GM21367 (cell line): ENCODE data around the gene ZDHHC16.
A peak's percentile ranks its signal among the peaks of the same experiment; 100 is the strongest.
"Not testable (repeated sequence)": the region's sequence is repeated elsewhere in the genome, so short reads cannot be mapped to it uniquely, and the experiment has no call there.

Experiments used
- ATAC-seq: cut with Tn5 transposase; IDR thresholded peaks from one replicate; pipeline ENCODE4 v1.9.1; 2021; ENCODE audit not compliant: unreplicated experiment

The ZDHHC16 gene

DNA sequence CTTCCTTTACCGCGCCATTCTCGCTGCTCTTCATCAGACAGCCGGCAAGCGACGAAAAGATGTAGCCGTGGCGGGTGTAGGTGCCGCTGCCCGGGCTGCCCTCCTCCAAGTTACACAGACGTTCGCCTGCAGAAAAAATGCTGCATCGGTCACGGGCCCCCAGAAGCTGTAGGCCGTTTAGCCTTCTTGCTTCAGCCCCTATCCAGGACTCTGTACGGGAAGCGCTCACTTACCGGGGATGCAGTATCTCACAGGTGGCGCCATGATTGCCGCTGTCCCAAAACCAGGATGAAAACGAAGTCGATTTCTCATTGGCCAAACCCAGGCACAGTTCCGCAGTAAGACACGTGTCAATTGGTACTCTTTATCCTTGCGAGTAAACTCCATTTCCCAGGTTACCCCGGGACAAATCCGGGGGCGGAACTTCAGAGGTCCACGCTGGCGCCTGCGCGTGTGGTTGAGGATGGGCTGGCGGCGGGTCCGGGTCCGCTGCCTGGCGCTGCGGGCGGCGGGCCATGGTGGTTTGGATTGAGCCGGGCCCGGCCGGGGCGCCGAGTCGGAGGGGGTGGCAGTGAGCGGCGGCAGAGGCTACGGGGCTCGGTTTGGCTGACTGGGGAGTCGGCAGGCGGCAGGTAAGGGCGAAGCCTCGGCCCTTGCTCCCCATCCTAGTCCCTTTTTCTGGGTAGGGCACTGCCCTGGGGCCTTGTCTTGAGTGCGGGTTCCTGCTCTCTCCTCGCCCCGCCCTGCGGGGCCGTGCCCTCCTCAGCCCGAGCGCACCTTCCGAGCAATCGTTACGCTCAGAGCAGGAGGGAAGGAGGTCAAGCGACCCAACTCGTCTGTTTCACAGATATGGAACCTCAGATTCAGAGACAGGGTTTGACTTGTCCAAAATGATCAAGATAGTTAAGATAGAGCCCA is at the start of gene ZDHHC16, which contains the start of gene EXOSC1:
ZDHHC16 (plus strand) TSS at position 454 of the 918 bp plus-strand sequence. CDS start 5,501 bp downstream, outside the sequence.
EXOSC1 (minus strand) TSS at position 285 of the 918 bp plus-strand sequence; CDS start at position 264, 21 bp downstream.
- ATAC-seq: peak; percentile 84

DNA sequence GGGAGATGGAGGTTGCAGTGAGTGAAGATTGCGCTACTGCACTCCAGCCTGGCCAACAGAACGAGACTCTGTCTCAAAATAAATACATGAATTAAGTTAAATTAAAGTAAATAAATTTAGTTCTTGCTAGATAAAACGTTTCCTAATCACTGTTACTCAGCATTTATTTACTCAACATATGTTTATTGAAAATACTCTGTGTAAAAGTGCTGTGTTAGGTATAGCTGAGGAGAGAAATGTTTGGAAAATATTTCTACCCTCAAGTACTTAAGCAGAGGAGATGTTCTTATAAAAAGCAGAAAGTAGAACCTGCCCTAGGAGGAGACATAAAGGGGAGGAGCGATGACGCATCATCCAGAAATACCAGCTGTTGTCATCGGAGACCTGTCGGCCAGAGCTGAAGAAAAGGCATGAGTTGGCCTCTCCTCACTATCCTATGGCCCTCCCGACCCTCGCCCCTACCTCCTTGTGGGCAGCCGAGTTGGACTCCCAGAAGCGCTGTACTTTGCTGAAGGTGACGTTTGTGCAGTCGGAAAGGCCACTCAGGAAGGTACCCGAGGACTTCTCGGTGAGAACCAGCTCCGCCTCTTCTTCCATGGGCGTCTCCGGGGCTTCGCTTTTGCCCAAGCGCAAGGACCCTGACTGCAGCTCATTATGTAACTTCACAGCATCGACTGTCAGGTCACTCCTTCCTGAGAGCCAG is 46.0 kb upstream of the ZDHHC16 start:
- no peak for ATAC-seq

DNA sequence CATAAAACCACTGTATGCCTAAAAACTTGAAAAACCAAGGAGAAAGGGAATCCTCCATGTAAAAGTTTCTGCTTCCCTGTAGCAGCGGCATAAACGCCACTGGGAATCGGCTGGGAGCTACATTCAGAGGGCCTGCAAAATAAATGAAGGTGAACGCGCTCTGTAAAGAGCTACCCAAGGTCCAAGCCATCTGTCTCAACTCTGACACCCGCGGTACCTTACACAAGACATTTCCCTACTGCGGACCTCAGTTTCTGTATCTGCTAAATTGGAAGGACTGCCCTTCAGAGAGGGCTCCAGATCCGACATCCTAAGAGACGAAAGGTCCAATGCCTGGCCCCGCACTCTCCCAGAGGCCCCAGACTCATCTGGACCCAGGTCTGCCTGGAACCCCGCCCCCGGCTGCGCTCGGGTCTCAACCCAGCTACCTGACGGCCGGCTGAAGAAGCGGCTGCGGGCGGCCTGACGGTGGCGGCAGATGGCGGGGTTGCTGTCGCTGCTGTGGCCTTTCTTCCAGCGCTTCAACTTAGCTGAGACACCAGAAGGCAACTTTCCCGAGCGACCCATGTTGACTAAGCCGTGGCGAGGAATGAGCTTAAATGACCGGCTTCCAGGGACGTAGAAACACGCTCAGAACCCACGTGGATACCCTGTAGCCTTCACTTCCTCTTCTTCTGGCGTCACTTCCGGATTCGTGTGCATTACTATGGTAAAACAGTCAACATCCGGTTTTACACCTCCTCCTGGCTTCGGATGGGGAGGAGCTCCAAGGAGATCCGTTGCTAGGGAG is 45.1 kb upstream of the ZDHHC16 start, which contains the start of gene RRP12:
RRP12 (minus strand) TSS at position 676 of the 790 bp plus-strand sequence; CDS start at position 567, 109 bp downstream.
- peak; percentile 94 for ATAC-seq

DNA sequence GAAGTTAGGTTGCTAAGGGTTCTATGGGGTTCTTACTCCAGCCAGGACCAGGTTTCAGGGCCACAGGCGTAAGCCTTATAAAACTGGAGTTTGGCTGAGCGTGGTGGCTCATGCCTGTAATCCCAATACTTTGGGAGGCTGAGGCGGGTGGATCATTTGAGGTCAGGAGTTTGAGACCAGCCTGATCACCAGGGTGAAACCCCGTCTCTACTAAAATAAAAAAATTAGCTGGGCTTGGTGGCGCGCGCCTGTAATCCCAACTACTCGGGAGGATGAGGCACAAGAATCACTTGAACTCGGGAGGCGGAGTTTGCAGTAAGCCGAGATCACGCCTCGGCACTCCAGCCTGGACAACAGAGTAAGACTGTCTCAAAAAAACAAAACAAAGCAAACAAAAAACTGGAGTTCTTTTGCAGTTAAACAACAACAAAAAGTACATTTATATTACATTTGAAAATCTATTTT is 44.5 kb upstream of the ZDHHC16 start:
- no peak for ATAC-seq

DNA sequence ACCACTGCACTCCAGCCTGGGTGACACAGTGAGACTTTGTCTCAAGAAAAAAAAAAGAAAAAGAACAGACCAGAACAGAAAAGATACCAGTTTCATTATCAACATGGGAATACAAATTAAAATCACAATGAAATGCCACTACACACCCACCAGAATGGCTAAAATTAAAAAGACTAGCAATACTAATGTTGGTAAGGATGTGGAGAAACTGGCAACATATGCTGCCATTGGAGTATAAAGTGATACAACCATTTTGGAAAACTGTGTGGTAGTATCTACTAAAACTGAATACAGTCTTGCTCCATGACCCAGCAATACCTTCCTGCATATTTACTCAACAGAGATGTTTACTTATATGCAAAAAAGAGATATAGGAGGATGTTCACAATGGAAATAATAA is 41.9 kb upstream of the ZDHHC16 start:
- ATAC-seq: no peak

DNA sequence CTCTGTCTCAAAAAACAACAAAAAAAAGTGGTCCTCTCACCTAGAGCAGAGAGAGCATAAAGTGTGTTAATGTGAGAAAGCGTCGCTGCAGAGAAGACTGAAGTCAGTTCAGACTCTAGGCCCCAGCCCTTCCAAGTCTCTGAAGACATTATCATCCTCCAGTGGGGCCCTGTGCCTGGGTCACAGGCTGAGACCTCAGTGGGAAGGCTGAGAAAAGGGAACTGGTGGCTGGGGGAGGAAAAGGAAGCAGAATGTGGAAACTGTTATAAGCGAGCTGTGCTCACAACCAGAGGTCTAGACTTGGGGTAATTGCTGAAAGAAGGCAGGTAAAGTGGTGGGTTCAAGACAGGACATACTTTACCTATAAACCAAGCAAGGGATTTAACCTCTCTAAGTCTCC is 39.9 kb upstream of the ZDHHC16 start:
- no peak for ATAC-seq

DNA sequence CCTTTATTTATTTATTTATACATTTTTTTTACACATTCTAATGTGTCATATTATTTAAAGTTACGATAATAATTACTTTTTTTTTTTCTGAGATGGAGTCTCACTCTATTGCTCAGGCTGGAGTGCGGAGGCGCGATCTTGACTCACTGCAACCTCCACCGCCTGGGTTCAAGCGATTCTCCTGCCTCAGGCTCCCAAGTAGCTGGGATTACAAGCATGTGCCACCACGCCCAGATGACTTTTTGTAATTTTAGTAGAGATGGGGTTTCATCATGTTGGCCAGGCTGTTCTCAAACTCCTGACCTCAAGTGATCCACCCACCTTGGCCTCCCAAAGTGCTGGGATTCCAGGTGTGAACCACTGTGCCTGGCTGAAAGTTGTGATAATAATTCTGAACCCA is 39.5 kb upstream of the ZDHHC16 start:
- not testable (repeated sequence) for ATAC-seq

DNA sequence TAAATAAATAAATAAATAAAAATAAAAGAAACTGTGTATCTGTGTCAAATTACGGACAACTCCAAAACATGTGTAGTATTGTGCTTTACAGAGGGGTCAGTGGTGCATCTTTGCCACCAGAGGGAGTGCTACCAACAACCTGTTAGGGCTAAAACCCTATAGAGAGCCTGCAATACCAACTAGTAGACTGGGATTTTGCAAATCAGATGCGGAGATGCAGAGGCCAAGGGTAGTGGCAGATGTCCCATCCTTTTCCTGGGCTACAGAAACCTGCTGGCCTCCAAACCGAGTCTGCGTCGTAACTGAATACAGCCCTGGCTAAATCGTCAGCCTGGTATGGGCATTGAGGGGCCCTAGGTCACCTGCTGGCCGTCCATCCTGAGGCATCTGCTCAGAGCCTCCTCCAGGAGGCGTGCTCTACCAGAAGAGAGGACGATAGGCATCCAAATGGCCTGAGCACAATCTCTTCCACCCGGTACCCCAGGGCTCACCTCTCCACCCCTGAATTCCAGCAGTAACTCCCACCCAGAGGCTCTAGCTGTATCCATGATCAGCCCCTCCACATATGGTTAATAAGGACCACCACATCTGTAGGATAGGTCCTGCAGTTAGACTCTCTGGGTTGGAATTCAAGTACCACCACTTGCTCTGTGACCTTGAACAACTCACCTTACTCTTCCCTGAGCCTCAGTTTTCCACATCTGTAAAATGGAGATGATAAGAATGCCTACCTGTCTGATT is 38.6 kb upstream of the ZDHHC16 start:
- peak; percentile 82 for ATAC-seq

DNA sequence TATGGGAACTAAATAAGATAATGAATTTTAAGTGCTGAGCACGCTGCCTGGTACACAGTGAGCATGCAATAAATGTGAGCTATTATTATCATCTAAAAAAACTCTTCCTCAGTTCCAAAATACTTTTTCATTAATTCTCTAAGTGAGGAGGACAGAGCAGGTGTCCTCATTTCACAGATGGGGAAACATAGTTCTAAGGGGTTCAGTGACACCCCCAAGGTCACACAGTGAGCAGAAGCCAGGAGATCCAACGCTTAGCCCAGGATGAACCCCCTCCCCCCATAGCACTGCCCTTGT is 38.1 kb upstream of the ZDHHC16 start:
- ATAC-seq: no peak

DNA sequence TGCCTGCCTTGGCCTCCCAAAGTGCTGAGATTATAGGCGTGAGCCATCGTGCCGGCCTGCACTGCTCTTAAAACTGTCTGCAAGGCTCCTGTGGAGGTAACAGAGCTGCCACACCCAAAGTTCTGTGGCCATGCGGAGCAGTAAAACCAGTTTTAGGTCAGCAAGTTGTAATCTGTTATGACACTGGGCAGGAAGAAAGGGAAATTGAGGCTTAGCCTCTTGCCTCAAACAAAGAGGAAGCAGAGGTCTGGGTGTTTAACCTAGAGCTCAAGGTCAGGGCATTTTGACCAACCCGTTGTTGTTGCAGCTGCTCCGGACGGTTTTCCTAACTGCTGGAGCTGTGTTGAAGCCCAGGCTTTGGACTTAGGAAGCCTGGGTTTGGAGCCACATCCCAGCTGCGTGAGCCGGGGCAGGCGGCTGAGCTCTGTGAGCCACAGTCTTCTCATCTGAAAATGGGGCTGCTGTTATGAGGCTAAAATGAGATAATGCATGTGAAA is 37.4 kb upstream of the ZDHHC16 start:
- no peak for ATAC-seq

DNA sequence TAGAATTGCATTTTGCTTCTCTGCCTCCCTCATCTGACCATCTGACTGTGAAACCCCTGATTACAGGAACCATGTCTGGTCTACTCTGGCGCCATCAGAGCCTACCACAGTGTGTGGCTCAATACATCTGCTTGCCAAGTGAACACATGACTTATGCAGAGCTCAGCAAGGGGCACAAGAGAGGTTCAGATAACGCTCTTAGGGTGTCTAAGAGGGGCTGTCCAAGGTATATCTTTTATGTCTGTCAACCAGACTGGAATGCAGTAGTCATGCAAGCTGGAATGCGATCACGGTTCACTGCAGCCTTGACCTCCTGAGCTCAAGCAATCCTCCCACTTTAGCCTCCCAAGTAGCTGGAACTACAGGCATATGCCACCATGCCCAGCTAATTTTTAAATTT is 34.6 kb upstream of the ZDHHC16 start:
- no peak for ATAC-seq

DNA sequence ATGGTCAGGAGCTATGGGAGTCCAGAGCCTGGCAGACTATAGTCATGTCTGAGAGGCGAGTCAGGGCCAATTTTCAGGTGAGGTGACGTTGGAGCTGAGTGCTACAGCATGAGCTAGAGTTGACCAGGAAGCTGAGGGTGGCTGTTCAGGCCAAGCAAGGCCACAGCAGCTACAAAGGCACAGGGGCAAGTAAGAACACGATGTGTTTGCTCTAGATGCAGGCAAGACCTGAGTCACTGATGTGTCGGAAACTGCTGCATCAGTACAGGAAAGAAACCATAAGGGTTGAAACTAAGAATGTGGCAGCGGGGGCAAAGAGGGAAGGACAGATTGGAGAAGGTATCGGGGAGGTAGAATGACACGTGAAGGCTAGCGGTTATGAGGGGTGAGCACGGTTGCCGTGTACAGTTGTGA is 33.1 kb upstream of the ZDHHC16 start:
- ATAC-seq: no peak

DNA sequence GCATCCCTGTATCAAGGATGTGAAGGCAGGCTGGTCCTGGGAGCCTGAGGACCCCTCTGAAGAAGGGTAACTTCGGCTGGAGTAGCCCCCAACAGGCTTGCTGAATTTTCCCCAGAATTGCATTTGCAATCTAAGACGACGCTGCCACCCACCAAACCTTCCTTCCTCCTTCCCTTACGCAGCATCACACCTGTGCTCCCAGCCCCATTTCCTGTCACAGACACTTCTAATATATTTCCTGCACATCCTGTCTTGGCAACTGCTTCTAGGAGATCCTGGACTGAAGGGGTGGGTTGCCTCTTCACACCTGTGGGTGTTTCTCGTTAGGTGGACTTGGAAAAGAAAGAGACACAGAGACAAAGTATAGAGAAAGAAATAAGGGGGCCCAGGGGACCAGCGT is 29.4 kb upstream of the ZDHHC16 start:
- ATAC-seq: no peak

DNA sequence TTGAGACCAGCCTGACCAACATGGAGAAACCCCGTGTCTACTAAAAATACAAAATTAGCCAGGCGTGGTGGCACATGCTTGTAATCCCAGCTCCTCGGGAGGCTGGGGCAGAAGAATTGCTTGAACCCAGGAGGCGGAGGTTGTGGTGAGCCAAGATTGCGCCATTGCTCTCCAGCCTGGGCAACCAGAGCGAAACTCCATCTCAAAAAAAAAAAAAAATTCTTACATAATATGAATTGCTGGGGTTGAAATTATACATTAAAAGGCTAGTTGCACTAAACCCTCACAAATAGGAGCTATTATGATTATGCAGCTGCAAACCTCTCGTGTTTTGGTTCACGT is 22.2 kb upstream of the ZDHHC16 start:
- not testable (repeated sequence) for ATAC-seq

DNA sequence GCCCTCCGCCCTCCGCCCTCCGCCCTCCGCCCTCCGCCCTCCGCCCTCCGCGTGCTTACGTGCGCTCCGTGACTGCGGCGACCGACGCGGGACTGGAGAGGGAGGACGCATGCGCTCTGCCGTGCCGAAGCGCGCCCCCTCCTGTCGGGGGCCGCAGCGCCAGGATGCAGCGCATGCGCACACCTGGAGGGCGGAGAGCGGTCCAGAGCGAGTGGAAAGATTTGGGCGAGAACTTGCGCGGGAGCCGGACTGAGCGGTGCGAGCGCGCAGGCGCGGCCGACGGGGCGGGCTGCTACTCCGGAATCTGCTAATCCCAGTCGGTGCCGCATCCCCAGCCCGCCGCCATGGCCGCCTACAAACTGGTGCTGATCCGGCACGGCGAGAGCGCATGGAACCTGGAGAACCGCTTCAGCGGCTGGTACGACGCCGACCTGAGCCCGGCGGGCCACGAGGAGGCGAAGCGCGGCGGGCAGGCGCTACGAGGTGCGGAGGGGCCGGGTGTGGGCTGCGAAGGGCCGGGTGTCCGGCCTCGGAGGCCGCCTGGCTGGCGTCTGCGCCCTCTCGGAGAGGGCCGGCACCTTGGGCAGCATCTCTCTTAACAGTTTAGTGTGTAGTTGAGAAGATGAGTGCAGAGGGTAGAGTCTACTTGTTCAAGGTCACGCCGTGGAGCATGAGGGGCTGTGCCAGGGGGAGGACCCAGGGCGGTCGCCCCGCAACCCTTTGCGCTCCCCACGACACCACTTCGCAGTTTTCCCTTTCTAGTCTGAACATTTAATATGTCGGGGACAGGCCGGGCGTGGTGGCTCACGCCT is 19.8 kb upstream of the ZDHHC16 start, which contains the start of gene PGAM1:
PGAM1 (plus strand) TSS at position 228 of the 812 bp plus-strand sequence; CDS start at position 345, 117 bp downstream.
- ATAC-seq: peak; percentile 78

DNA sequence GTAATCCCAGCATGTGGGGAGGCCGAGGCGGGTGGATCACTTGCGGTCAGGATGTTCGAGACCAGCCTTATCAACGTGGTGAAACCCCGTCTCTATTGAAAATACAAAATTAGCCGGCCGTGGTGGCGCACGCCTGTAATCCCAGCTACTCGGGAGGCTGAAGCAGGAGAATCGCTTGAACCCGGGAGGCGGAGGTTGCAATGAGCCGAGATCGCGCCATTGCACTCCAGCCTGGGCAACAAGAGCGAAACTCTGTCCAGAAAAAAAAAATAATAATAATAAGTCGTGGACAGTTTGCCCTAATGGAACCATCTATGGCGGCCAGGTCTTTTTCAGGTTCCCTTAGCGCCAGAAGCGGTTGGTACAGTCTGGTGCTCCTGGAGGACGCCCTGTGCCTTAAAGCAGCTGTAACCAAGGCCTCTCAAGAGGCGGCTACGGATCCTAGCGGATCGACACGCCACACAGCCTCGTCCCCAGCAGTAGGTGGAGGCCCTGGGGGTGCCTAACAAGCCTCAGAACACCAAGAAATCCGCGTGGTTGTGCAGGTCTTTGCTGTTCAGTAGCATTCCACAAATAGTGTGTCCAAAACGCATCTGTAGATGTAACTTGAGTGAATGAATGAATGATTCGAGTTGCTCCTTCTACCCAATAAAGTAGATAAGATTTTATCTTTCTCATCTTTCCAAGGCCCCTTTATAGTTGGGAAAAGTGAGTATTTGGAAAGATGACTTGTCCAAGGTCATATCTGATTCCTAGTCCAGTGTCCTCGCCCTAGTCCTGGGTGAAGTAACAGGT is 19.0 kb upstream of the ZDHHC16 start:
- ATAC-seq: no peak

DNA sequence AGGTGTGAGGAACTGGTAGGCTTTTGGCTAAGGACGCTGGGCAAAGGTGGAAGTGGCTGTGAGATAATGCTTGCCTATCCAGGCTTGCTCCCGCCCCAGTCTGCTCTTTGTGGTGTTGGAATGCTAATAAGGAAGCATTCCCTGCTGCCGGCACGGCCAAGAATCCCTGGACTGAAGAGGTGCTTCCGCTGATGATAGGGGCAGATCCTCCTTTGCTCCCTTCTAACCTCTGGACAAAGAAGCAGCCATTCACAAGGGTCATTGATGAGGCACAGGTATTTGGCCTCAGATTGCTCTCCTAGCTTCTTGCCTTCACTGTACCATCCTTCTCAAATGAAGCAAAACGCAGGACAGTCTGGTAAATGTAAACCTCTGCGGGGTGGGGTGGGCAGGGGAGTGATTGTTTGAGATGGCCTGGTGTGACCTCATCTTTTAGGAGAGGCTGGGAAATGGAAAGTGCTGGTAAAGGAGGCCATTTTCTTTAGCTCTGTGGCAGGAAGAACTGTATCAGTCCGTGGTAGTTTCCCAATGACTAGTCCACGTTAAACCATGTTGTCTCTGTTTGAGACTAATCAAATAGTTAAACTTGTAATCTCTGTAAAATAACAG is 18.3 kb upstream of the ZDHHC16 start:
- ATAC-seq: no peak

DNA sequence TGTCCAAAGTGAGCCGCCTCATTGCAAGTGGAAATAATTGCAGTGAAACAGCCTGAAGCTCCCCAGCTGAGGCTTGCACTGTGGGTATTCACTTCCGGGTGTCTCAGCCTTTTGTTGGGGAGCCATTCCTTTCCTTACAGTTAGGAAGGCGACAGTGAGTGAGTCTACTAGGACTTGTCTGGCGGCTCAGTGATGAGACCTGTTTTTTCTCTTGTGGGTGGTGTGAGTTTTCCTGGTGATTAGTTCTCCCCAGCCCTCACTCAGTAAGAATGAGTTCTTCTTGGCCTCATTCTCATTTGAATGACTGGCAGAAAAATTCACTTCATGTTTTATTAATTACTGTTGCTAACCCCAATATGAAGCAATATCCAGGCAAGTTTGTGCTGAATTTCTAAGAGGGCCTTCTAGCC is 17.4 kb upstream of the ZDHHC16 start:
- no peak for ATAC-seq
